T-helper 9 cell (primary cell): ENCODE measurements around the gene ZNF296.
A peak's percentile ranks its signal among the peaks of the same experiment; 100 is the strongest.

Experiments
- DNase-seq: peaks from one replicate; pipeline ENCODE4 v3.0.0-alpha.2; 2020

ZNF296 gene

DNA sequence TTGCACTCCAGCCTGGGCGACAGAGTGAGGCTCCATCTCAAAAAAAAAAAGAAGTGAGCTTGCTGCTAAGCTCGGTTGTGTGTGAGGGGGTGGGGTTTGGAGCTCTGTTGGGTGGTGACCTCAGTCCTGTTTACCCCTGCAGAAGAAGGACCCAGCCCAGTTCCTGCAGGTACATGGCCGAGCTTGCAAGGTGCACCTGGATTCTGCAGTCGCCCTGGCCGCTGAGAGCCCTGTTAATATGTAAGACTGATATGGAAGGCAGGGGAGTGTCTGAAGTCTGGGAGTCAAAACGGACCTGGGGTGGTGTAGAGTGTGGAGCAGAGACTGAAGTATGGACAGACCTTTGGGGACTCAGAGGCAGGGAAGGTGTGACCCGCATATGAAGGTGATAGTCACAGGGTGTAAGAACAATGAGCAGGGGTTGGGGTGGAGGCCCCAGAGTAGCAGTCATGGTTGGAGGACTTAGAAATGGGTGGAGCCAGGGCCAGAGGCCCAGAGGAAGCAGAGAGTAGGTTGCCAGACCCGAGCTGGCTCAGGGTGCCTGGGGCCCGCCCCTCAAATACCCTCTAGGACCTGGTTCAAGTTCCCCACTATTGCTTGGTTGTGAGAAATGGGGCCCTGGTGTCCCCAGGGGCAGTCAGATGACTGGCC is 24.2 kb downstream of the ZNF296 start:
- no peak for DNase-seq

DNA sequence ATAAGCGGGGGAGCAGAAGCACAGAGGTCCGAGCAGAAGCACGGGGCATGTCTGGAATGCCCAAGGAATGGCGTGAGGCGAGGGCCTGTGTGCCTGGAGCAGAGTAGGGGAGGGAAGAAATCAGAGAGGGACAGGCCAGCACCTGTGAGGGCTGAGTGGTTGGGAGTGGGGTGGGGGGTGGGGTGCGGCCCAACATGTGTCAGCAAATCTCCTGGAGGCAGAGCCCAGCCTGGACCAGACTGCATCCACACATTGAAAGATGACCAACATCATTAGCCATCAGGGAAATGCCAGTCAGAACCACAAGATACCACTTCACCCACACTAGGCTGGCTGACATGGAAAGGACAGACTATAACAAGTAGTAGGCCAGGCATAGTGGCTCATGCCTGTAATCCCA is 26.2 kb downstream of the ZNF296 start:
- DNase-seq, result no peak

DNA sequence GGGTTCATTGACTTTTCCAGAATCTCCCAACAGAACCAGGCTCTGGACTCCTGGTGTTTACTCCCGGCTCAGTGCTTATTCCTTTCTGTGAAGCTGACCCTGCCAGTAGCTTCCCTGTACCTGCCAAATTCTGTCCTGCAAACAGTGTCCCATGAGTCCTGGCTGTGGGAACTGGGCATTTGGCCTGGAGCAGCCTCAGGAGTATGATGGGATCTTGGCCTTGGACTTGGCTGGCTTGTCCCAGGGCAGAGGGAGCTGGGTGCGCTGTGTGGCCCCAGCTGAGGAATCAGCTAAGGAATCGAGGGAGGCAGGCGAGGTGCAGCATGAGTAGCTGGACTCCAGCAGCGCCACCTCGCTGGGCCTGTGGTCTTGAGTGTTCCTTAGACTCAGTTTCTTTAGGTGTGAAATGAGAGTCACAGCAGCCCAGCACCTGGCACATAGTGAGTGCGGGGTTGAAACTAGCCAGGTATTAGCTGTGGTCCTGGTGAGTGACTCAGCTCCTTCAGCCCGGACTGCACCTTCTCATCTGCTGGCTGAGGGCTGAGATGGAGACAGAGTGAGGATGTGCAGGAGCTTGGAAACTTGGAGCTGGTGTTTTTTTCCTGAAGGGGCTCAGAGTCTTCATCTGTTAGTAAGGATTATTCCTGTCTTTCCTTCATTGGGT is 27.1 kb downstream of the ZNF296 start:
- DNase-seq, result no peak

DNA sequence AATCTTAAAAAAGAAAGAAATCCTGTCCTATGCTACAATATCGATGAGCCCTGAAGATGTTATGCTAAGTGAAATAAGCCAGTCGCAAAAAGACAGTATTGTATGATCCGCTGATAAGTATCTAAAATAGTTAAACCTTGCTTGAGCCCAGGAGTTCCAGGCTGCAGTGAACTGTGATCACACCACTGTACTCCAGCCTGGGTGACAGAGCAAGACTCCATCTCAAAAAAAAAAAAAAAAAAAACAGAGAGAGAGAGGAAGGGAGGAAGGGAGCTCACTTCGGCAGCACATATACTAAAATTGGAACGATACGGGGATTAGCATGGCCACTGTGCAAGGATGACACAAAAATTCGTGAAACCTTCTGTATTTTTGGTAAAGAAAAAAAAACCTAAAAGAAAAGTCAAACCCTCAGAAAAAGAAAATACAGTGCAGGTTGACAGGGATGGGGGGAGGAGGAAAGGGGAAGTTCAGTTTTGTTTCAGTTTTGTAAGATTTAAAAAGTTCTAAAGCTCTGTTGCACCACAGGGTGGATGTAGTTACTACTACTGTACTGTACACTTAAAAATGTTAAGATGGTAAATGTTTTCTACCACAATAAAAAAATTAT is 29.0 kb downstream of the ZNF296 start:
- DNase-seq, result no peak

DNA sequence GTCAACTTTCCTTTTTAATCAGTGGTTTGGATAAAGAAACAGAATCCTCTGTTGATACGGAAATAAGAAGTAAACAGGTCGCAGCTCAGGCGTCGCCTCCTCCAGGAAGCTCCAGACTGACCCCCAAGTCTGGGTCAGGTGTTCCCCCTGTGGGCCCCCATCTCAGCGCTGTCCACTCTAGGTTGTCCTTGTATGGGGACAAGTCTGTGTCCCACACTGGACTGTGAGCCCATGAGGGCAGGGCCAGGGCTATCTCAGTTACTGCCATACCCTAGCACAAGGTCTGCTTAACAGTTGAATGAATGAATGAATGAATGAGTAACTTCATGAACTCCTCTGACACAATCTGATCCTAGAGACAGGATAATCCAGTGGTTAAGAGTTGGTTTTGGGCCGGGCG is 29.9 kb downstream of the ZNF296 start:
- DNase-seq, result no peak

DNA sequence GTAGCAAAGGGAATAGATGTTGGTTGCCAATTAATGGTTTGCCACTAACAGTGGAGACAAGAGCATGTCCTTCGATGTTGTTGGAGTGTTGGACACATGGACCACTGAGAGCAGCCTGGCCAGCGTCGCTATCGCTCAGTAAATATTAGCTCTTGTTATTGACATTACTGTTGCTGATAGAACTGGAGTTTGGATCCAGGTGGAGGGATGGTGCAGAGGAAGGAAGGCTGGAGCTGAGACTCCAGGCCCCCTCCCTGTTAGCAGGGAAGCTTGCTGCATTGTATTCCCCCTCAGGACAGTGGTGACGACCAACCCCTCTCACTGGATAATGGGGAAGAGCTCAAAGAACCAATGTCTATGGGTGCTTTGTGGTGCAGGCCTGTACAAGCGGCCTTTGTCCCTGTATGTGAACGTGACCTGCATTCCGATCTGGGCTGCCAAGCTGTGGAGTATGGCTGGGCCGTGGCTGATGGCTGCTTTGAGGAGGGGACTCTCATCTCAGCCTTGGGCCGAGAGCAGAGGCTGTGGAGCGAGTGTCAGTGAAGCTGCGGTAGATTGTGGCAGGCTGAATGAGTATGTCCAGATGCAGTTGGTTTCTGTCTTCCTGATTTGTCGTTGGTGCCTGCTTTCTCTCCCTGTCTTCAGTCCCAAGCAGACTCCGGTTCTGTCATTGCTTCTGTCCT is 30.5 kb downstream of the ZNF296 start:
- DNase-seq, result no peak

DNA sequence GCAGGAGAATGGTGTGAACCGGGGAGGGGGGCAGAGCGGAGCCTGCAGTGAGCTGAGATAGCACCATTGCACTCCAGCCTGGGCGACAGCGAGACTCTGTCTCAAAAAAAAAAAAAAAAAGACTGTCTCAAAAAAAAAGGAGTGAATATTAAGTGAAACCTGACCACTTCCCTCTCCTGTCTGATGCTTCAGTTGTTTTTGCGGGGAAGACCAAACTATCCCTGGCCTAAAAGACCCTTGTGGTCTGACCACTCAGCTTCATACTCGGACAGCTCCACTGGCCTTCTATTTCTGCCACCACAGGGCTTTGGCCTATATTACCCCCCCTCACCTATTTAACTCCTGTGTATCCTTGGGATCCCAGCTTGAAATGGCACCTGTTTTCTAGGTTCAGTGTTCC is 35.2 kb downstream of the ZNF296 start:
- DNase-seq, result no peak

DNA sequence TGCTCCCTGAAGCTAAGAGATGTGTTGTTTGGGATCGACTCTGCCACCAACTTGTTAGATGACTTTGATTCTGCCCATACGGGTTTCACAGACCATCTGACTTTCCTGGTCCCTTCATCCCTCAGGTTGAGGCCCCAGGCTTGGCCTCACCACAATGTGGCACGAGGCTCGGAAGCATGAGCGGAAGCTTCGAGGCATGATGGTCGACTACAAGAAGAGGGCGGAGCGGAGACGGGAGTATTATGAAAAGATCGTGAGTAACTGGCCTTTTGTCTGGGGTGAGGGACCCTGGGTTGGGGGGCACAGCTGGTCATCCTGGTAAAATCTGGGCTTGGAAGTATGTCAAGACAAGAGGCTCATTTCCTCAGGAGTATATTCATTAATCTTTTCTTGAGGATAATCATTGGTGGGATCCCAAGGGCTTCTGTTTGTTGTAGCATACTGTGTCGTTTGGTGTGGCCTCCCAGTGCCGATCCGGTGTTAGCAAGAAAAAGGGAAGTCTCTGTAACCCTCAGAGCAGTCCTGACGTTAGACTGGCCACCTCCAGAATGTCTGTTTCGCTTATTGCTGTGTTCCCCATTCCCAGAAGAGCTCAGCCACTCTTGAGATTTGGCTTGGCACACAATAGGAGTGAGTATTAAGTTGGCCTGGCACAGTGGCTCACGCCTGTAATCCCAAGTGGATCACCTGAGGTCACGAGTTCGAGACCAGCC is 36.1 kb downstream of the ZNF296 start:
- no peak for DNase-seq

DNA sequence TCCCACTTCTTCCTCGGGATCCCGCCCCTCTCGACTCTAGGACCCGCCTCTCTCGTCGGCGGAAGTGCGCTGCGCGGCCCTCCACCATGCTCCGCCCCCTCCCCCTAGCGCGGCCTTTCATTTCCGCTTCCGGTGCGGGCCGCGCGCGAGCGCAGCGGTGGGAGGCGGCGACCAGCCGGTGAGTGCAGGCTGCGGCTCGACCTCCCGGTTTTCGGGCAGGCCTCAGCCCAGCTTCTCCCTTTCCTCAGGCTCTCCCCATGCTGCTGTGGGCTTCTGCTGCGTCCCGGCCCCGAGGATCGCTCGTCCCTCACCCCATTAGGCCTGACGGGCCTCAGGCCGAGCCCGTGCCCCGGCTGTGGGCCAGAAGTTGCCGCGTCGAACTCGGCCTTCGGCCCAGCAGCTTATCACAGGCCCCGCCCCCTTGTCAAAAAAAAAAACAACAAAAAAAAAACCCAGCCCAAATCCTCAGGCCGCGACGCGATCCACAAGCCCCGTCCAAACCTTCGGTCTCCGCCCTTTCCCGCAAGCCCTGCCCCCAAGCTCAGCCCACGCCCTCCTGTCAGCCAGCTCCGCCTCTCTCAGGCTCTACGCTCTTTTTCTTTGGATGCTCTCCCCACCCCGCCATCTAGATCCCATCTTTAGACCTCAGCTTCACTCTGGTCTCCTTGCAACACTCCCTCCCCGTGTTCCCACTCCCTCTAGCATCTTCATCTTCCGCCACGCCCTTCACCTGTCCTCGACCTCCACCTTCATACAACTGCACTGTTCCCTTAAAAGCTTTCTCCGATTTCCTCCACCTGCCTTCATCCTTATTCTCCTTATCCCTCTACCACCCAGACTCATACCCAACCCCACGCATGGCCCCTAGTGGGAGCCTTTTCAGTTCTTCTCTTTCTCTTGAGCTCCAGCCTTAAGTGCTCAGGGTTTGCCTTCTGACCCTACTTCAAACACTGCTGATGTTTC is 37.1 kb downstream of the ZNF296 start, which contains the start of gene CLASRP:
Gene CLASRP, plus strand, starts transcription at position 115 of the 963 bp plus-strand sequence. CDS start 1,168 bp downstream, outside the sequence.
- peak; percentile 85 for DNase-seq

DNA sequence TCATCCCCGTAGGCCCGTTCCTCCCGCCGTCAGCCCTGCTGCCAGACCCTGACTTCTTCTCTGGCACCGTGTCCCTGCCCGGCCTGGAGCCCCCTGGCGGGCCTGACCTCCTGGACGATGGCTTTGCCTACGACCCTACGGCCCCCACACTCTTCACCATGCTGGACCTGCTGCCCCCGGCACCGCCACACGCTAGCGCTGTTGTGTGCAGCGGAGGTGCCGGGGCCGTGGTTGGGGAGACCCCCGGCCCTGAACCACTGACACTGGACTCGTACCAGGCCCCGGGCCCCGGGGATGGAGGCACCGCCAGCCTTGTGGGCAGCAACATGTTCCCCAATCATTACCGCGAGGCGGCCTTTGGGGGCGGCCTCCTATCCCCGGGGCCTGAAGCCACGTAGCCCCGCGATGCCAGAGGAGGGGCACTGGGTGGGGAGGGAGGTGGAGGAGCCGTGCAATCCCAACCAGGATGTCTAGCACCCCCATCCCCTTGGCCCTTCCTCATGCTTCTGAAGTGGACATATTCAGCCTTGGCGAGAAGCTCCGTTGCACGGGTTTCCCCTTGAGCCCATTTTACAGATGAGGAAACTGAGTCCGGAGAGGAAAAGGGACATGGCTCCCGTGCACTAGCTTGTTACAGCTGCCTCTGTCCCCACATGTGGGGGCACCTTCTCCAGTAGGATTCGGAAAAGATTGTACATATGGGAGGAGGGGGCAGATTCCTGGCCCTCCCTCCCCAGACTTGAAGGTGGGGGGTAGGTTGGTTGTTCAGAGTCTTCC is 38.7 kb downstream of the ZNF296 start:
- no peak for DNase-seq

DNA sequence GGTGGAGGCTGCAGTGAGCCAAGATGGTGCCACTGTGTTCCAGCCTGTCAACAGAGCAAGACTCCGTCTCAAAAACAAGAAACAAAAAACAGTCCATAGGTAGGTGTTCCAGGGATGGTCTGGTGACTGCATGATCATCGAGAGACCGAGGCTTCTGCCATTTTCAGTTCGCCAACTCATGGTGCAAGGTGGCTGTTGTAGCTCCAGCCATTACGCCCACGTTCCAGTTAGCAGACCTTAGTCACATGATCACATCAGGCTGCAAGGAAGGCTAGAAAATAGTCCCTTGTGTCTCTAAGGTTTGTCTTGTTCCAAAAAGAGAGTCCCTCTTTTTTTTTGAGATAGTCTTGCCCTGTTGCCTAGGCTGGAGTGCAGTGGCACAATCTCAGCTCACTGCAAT is 40.5 kb downstream of the ZNF296 start:
- DNase-seq, result no peak

DNA sequence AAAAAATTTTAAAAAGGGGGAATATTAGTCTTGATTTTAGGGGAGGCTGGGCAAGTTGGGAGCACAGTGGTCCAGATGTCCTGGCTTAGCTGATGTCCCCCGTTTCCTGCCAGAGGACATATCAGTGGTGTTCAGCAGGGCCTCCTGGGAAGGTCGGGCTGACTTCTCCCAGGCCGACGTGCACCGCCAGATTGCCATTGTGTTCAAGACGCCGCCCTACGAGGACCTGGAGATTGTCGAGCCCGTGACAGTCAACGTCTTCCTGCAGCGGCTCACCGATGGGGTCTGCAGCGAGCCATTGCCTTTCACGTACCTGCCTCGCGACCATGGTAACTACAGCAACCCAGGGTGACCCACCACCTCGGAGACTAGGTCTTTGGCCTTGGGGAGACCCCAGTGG is 43.9 kb downstream of the ZNF296 start:
- DNase-seq, result no peak

DNA sequence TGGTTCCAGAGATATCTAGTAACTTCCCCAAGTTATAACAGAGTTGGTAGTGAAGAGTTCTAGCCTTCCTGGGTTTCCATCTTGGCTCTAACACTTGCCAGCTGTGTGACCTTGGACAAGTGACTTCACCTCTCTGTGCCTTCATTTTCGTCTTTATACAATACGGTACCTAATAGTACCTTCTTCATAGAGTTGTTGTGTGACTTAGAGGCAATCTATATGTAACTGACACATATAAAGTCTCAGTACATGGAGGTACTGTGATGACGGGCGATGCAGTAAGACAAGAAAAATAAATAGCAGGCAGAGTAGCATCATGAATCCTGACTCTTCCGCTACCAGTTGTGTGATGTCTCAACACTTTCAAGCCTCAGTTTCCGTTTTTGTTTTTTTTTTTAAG is 45.5 kb downstream of the ZNF296 start:
- no peak for DNase-seq

DNA sequence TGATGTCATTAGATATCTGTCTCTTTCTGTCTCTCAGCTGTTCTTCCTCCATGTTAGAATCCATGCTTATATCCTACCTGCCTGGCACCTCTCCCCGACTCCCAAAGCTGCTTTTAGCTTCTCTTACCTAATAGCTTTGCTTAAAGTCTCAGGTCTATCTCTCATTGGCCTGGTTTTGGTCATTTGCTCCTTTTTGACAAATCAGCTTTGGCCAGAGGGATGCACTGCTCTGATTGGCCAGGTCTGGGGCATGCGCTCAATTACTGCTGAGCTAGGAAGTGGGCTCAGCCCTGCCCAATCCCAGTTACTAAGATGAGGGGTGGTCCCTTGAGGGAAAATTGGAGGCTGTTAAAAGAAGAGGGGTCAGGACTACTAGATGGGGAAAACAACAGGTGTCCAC is 48.9 kb downstream of the ZNF296 start:
- DNase-seq, result no peak

DNA sequence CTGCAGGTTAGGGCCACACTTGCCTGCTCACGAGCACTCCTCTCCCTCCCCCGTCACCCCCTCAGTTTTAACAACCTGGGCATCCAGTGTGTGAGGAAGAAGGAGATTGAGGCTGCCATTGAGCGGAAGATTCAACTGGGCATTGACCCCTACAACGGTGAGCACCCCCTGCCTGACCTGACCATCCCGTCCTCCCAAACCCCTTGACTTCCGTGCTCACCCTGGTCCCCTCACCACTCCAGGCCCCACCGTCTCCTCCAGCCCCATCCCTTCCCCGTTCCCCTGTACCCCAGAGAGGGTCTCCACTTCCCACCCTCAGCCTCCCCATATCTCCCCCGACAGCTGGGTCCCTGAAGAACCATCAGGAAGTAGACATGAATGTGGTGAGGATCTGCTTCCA is 51.0 kb downstream of the ZNF296 start:
- DNase-seq, result no peak

DNA sequence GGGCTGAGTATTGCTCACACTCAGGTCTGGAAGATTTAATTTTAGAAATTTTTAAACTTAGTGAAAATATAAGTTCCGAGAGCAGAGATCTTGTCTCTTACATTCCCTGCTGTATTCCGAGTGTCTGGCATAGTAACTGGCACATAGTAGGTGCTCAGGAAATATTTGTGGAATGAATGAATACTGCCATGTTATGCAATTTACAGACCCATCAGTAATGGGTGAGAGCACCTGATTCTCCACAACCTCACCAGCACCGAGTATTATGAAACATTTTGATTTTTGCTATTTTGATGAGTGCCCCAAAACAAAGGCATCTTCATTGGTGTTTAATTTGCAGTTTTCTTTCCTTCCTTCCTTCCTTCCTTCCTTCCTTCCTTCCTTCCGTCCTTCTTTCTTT is 53.2 kb downstream of the ZNF296 start:
- no peak for DNase-seq

DNA sequence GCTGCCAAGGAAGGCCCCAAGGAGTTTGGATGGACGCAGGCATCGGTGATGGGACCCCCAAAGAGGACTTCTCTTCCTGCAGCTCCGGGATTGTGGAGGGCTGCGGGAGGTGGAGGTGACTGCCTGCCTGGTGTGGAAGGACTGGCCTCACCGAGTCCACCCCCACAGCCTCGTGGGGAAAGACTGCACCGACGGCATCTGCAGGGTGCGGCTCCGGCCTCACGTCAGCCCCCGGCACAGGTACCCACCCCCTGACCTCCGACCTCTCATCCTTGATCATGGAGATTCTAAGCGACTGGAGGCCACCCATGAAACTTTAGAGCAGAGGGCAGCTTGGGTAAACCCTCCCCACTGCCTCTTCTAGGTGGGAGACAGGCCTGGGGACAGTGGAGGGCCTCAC is 54.3 kb downstream of the ZNF296 start:
- no peak for DNase-seq
